HepG2 (cell line): Measurements from ENCODE around the gene LRRC73. TPM values are rescaled to one million over a fixed set of nuclear protein-coding genes. Genes with fewer than 3 reads are reported as not detected.

Source experiments
- ELF1 ChIP-seq: sonication (generic); formaldehyde crosslinking; IDR thresholded peaks from 2 replicates; pipeline ENCODE4 v1.4.0; 2020; ENCODE audit warnings: missing genetic modification reagents
- GATAD2A ChIP-seq: IDR thresholded peaks from 2 replicates; pipeline ENCODE4 v1.6.1; 2016
- HMG20A ChIP-seq: IDR thresholded peaks from 2 replicates; pipeline ENCODE4 v1.6.1; 2016; ENCODE audit warnings: borderline replicate concordance
- KAT8 ChIP-seq: IDR thresholded peaks from 2 replicates; pipeline ENCODE4 v1.6.1; 2016; ENCODE audit warnings: missing genetic modification reagents, missing compliant biosample characterization
- MAFF ChIP-seq: IDR thresholded peaks from 2 replicates; pipeline ENCODE4 v1.6.1; 2011; ENCODE audit warnings: low read depth, low read length, improper control_type of control experiment
- MAFG ChIP-seq: sonication (generic); formaldehyde crosslinking; IDR thresholded peaks from 2 replicates; pipeline ENCODE4 v1.5.1; 2020; ENCODE audit warnings: mild to moderate bottlenecking, missing genetic modification reagents
- MAX ChIP-seq: IDR thresholded peaks from 2 replicates; pipeline ENCODE4 v1.6.1; 2012; ENCODE audit warnings: inconsistent platforms
- MEIS1 ChIP-seq: sonication (generic); formaldehyde crosslinking; IDR thresholded peaks from 2 replicates; pipeline ENCODE4 v1.9.0; 2021; ENCODE audit warnings: mild to moderate bottlenecking, missing genetic modification reagents, moderate library complexity, borderline replicate concordance
- RARA ChIP-seq: IDR thresholded peaks from 2 replicates; pipeline ENCODE4 v1.6.1; 2016; ENCODE audit warnings: missing genetic modification reagents, missing compliant biosample characterization
- REPIN1 ChIP-seq: sonication (generic); formaldehyde crosslinking; IDR thresholded peaks from 2 replicates; pipeline ENCODE4 v1.8.0; 2022; ENCODE audit warnings: missing genetic modification reagents, low read depth, mild to moderate bottlenecking, borderline replicate concordance
- REXO4 ChIP-seq: sonication (generic); formaldehyde crosslinking; IDR thresholded peaks from 2 replicates; pipeline ENCODE4 v1.8.0; 2022; ENCODE audit warnings: missing genetic modification reagents, mild to moderate bottlenecking, borderline replicate concordance
- ZFP36L1 ChIP-seq: sonication (generic); formaldehyde crosslinking; IDR thresholded peaks from 2 replicates; pipeline ENCODE4 v1.8.0; 2022; ENCODE audit warnings: mild to moderate bottlenecking, missing genetic modification reagents, moderate library complexity
- ZFY ChIP-seq: sonication (generic); formaldehyde crosslinking; IDR thresholded peaks from 2 replicates; pipeline ENCODE4 v1.4.0; 2020; ENCODE audit warnings: missing genetic modification reagents
- ZNF205 ChIP-seq: IDR thresholded peaks from 2 replicates; pipeline ENCODE4 v1.6.1; 2018; ENCODE audit warnings: missing biosample characterization, missing genetic modification reagents
- ZNF350 ChIP-seq: sonication (generic); formaldehyde crosslinking; IDR thresholded peaks from 2 replicates; pipeline ENCODE4 v1.4.0; 2020; ENCODE audit warnings: mild to moderate bottlenecking, low read depth, missing genetic modification reagents, borderline replicate concordance
- ZNF496 ChIP-seq: sonication (generic); formaldehyde crosslinking; IDR thresholded peaks from 2 replicates; pipeline ENCODE4 v1.8.1; 2023; ENCODE audit warnings: mild to moderate bottlenecking, moderate library complexity, missing genetic modification reagents; ENCODE audit not compliant: insufficient replicate concordance
- ZNF512B ChIP-seq: sonication (generic); formaldehyde crosslinking; IDR thresholded peaks from 2 replicates; pipeline ENCODE4 v1.5.1; 2020; ENCODE audit warnings: missing genetic modification reagents, mild to moderate bottlenecking, borderline replicate concordance
- ZNF552 ChIP-seq: sonication (generic); formaldehyde crosslinking; IDR thresholded peaks from 2 replicates; pipeline ENCODE4 v1.9.0; 2022; ENCODE audit warnings: missing genetic modification reagents, mild to moderate bottlenecking, borderline replicate concordance
- ZNF572 ChIP-seq: sonication (generic); formaldehyde crosslinking; IDR thresholded peaks from 2 replicates; pipeline ENCODE4 v1.5.1; 2020; ENCODE audit warnings: mild to moderate bottlenecking, missing genetic modification reagents
- ZSCAN31 ChIP-seq: sonication (generic); formaldehyde crosslinking; IDR thresholded peaks from 2 replicates; pipeline ENCODE4 v1.5.0; 2020; ENCODE audit warnings: low read depth, mild to moderate bottlenecking, missing genetic modification reagents
- polyA plus RNA-seq, 8 experiments: library from polyadenylated mRNA; depleted of rRNA in 3 of 8; stranded (reverse) in 7 of 8; unstranded in 1 of 8; fragments of >200 nt; fragmentation: Illumina TruSeq in 4 of 8; extraction: Trizol in 4 of 8; gene quantifications; 2 replicates each; pipeline versions ENCODE4 v1.2.1 to v1.2.3, GENCODE V29; 2011 to 2016; ENCODE audit warnings: low read depth in 4 of 8, missing spikeins in 1 of 8, mixed read lengths in 1 of 8; ENCODE audit not compliant: insufficient read depth in 1 of 8
- total RNA-seq, 5 experiments: library from RNA; depleted of rRNA; stranded (reverse); fragments of >200 nt; fragmentation: Illumina TruSeq; extraction: Trizol; gene quantifications; 2 replicates each; pipeline ENCODE4 v1.2.3, GENCODE V29; 2016; ENCODE audit warnings: low read depth in 1 of 5

Gene LRRC73
- total and polyA plus RNA-seq, 2 of the 13 experiments (the other 11 are each of a cell fraction or from before 2014, with no cell fraction given) = 0.11 to 0.12 TPM

- TF ChIP-seq REXO4 (CRISPR knock-in tag) (no peak), ZNF572 (CRISPR knock-in tag) (peak; percentile 70; the same call in 1 of the 2 replicates), ELF1 (0 out of 2 replicates have a peak, but pooled peaks have one; percentile 39), REPIN1 (CRISPR knock-in tag) (no peak), ZFY (peak; percentile 76), GATAD2A (CRISPR knock-in tag) (peak; percentile 87), MAFG (peak; percentile 72; the same call in 1 of the 2 replicates), ZFP36L1 (CRISPR knock-in tag) (peak; percentile 81), ZNF552 (CRISPR knock-in tag) (no peak), KAT8 (CRISPR knock-in tag) (peak; percentile 57), ZNF350 (0 out of 2 replicates have a peak, but pooled peaks have one; percentile 21), MAX (peak; percentile 35; the same call in 1 of the 2 replicates), ZNF512B (CRISPR knock-in tag) (0 out of 2 replicates have a peak, but pooled peaks have one; percentile 27), MAFF (peak; percentile 48), HMG20A (CRISPR knock-in tag) (peak; percentile 45; the same call in 1 of the 2 replicates), MEIS1 (CRISPR knock-in tag) (peak; percentile 65; the same call in 1 of the 2 replicates), ZNF496 (CRISPR knock-in tag) (no peak), ZSCAN31 (CRISPR knock-in tag) (0 out of 2 replicates have a peak, but pooled peaks have one; percentile 48), ZNF205 (CRISPR knock-in tag) (no peak), RARA (CRISPR knock-in tag) (peak; percentile 90)
Observed at GRCh38 chr6:43488667-43489276, 21.4 kb downstream of the LRRC73 start (continued).
